Measurements from ENCODE around the gene SNRNP25.

Gene SNRNP25

DNA sequence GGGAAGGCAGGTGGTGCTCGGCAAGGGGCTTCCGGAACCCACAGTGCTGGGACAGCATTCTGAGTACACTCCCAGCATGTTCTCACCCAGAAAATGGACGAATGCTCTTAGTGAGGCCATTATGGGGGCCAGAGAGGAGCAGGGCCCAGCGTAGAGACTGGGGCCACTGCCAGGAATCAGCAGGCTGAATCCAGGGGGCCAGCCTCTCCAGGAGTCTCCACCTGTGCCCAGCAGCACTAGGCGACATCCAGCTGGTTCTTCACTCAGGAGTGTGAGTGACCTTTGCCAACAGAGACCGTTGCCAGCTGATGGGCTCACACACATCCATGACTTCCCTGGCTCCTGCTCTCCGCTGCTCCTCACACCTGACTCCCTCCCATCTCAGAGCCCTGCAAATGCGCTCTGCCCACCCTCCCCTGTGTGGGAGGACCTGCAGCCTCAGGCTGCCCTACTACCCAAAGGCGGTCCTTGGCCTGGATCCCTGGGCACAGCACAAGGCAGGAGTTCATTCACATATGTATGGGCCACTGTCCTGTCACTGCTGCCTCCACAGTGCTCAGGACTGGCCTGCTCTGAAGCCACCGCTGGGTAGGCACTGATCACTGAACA is 13.7 kb downstream of the SNRNP25 start:
- TF ChIP-seq CTCF (IDR thresholded peaks at IDR 0.05; ENCODE audit: borderline replicate concordance, insufficient read depth, low read depth, low read length), result no peak

GRCh38 chr16:67884-68789 is 14.5 kb downstream of the SNRNP25 start:
- H3K4me3 ChIP-seq (ENCODE audit: low read depth, low read length), result no peak overlapping the region
- TF ChIP-seq CTCF (IDR thresholded peaks at IDR 0.05; ENCODE audit: borderline replicate concordance, insufficient read depth, low read depth, low read length), result no peak

More for the DNA sequence above, 13.7 kb downstream of the SNRNP25 start:
- H3K4me3 ChIP-seq (ENCODE audit: low read depth, low read length), result no peak overlapping the region

- H3K4me3 ChIP-seq (ENCODE audit: low read depth, low read length), result no peak overlapping the region
- no peak for TF ChIP-seq CTCF (IDR thresholded peaks at IDR 0.05; ENCODE audit: borderline replicate concordance, insufficient read depth, low read depth, low read length)
These were observed 15.6 kb downstream of the SNRNP25 start for GRCh38 chr16:69181-69580.

DNA sequence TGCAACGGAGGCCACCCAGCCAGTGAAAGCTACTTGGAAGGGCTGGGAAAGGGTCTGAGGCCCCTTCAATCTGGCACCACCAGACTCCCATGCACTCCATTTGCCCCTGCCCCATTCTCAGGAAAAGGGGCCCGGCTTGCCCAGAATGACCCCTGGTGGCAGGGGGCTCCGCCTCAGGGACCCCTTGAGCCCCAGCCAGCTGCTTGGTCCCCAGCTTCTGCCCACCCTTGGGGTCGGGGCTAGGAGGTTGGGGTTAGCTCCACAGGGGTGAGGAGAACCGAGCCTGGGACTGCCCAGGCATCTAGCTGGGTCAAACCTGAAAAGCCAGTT is 17.5 kb downstream of the SNRNP25 start:
- TF ChIP-seq CTCF (IDR thresholded peaks at IDR 0.05; ENCODE audit: borderline replicate concordance, insufficient read depth, low read depth, low read length), result no peak
- H3K4me3 ChIP-seq (ENCODE audit: low read depth, low read length), result no peak overlapping the region

- no peak overlapping the region for H3K4me3 ChIP-seq (ENCODE audit: low read depth, low read length)
- no peak for TF ChIP-seq CTCF (IDR thresholded peaks at IDR 0.05; ENCODE audit: borderline replicate concordance, insufficient read depth, low read depth, low read length)
These were observed 18.1 kb downstream of the SNRNP25 start for GRCh38 chr16:71540-72401.

DNA sequence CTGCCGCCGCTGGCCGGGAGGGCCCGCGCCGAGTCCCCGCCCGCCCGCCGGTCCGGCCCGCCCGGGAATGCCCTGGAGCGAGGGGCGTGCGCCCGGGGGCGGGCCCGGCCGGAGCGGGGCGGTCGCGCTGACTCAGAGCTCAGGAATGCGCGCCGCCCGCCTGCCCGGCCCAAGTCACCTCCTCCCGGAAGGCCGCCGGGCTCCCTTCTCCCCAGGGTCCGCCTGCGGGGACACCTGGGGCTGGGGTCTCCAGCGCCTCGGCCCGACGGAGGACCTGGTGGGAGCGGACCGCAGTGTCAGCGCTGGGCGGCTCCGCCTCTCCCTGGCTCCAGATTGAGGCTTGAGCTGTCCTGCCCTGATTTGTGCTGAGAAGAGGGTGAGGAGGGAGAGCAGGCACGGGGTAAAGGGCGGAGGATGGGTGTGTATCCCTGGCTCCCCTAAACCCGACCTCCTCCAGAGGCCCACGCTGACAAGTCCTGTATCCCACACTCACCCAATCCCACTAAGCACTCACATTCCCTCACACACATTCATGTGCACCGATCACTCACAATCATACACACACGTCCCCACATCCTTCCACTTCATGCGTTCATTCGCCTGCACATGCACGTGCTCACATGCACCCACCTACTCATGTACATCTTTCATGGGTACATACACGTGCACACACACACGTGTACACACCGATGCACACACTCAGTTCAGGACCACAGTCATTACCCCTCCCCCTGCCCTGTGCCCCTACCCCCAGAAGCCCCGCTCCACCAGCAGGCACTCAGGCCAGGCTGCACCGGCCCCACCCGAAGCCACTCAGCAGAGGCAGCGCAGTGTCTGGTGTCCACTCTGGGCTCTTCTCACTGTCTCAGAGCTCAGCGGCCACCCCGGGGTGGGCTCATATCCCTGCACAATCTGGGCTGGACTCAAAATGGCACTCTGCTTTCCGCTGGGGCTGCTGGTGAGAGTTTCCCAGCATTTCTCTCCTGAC is 19.2 kb downstream of the SNRNP25 start, which contains the start of gene RHBDF1:
Gene RHBDF1 (minus strand): TSS at position 71 of the 988 bp plus-strand sequence. CDS start 7,616 bp downstream, outside the sequence.
- no peak within 1 kb of the TSS for H3K4me3 ChIP-seq (ENCODE audit: low read depth, low read length)
- TF ChIP-seq CTCF (IDR thresholded peaks at IDR 0.05; ENCODE audit: borderline replicate concordance, insufficient read depth, low read depth, low read length), result no peak
